Testis (tissue), 3 donors: ENCODE measurements around the gene MYH3. TPM values are rescaled to one million over a fixed set of nuclear protein-coding genes. Genes with fewer than 3 reads are reported as not detected.
A peak's percentile ranks its signal among the peaks of the same experiment; 100 is the strongest.

Experiments used
- DNase-seq: peaks from one replicate; pipeline ENCODE4 v3.0.0-alpha.2; 2019
- H3K27ac ChIP-seq, 2 donors: fragments of 200-600 bp; sonication (generic); one replicate each; pipeline ENCODE4 v1.5.1; 2019
- H3K27me3 ChIP-seq: fragments of 200-600 bp; sonication (generic); one replicate; pipeline ENCODE4 v1.5.1; 2019
- H3K36me3 ChIP-seq: fragments of 200-600 bp; sonication (generic); one replicate; pipeline ENCODE4 v1.5.1; 2017; ENCODE audit warnings: low read depth; ENCODE audit errors: missing control alignments
- H3K4me1 ChIP-seq: fragments of 200-600 bp; sonication (generic); one replicate; pipeline ENCODE4 v1.5.1; 2019
- H3K4me3 ChIP-seq, 2 donors: fragments of 200-600 bp; sonication (generic); one replicate each; pipeline ENCODE4 v1.5.1; 2017 to 2019
- H3K9me3 ChIP-seq: fragments of 200-600 bp; sonication (generic); one replicate; pipeline ENCODE4 v1.5.1; 2017
- POLR2A ChIP-seq: fragments of 450-650 bp; IDR thresholded peaks from one replicate; pipeline ENCODE4 v1.6.1; 2017; ENCODE audit warnings: antibody characterized with exemption, mild to moderate bottlenecking, moderate library complexity
- WGBS, 2 donors: methylation state at CpG; one replicate each; pipeline ENCODE4 v1.1.5; 2018; 5-methylcytosine and 5-hydroxymethylcytosine counted together
- intact Hi-C: fragments of 100-400 bp; cut with DNase I; formaldehyde crosslinking; loops from one replicate; pipeline ENCODE4 v1.15.1; 2023; ENCODE audit warnings: low total_unique reads
- polyA plus RNA-seq: library from polyadenylated mRNA; stranded (reverse); fragments of 350-450 nt; fragmentation: Illumina TruSeq; extraction: RNeasy Lipid Tissue Mini Kit (QIAGEN cat#74804); gene quantifications from one replicate; pipeline ENCODE4 v1.2.3, GENCODE V29; 2014; ENCODE audit warnings: low read depth, low replicate concordance; ENCODE audit not compliant: insufficient read depth
- total RNA-seq, 2 donors: library from RNA; depleted of rRNA; stranded (reverse); fragments of >200 nt; gene quantifications; one replicate each; pipeline ENCODE4 v1.2.3, GENCODE V29; 2016
- TF ChIP-seq, protein P1 (sequence below), 3 experiments: fragments of 450-650 bp in 2 of 3; fragments of 200-600 bp in 1 of 3; sonication (generic) in 1 of 3; IDR thresholded peaks; one replicate each; pipeline ENCODE4 v1.5.1; 2016 to 2019; ENCODE audit warnings: antibody characterized with exemption in 3 of 3, mild to moderate bottlenecking in 2 of 3, moderate library complexity in 1 of 3

The MYH3 gene
- total and polyA plus RNA-seq, 3 donors from 2014 or later: 18.1 to 35.3 (median 19.3) TPM

GRCh38 chr17:10631701-10632100, 25.4 kb downstream of the MYH3 start:
- intact Hi-C loops: no loop called here
- H3K27ac ChIP-seq: no peak overlapping the region
- TF ChIP-seq, protein P1, sequence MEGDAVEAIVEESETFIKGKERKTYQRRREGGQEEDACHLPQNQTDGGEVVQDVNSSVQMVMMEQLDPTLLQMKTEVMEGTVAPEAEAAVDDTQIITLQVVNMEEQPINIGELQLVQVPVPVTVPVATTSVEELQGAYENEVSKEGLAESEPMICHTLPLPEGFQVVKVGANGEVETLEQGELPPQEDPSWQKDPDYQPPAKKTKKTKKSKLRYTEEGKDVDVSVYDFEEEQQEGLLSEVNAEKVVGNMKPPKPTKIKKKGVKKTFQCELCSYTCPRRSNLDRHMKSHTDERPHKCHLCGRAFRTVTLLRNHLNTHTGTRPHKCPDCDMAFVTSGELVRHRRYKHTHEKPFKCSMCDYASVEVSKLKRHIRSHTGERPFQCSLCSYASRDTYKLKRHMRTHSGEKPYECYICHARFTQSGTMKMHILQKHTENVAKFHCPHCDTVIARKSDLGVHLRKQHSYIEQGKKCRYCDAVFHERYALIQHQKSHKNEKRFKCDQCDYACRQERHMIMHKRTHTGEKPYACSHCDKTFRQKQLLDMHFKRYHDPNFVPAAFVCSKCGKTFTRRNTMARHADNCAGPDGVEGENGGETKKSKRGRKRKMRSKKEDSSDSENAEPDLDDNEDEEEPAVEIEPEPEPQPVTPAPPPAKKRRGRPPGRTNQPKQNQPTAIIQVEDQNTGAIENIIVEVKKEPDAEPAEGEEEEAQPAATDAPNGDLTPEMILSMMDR (IDR thresholded peaks at IDR 0.05): no peak
- TF ChIP-seq POLR2A: no peak
- WGBS, 2 donors: 79 to 90% methylated on average over 14 to 15 of the region's 15 CpGs
- no peaks in the 10 kb centered on the region for H3K4me1 ChIP-seq
- no peak overlapping the region for H3K4me3 ChIP-seq
- DNase-seq: no peak
- H3K36me3 ChIP-seq: no peaks in the 10 kb centered on the region
- H3K9me3 ChIP-seq: no peaks in the 10 kb centered on the region
- no peaks in the 10 kb centered on the region for H3K27me3 ChIP-seq

DNA sequence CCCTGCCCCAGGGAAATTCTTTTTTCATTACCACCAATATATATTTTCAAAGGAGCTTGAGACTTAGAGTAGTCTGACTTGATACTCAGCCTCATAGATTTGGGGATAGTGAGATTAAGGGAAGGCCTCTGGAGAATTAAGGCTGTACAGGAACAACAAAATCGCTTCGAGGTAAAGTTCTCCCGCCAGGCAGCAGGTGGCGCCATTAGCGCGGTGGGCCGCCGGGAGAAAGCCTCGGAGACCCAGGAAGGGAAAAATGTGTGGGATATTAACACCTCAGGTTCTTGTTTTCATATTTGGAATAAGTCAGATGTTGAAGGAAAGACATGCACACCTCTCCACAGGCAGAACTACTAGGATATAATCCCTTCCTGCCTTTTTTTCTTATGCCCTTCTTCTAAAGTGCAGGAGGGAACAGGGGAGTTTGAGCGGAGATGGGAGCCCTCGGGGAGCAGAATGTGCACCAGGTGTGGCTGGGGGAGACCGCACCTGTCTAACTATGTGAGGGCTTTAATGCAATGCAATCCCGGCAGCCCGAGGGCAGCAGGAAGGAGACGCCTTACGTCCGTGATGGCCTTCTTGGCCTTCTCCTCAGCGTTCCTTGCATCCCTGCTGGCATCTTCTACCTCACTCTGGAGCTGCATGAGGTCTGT, 25.9 kb downstream of the MYH3 start:
- H3K4me3 ChIP-seq: no peak overlapping the region
- 44 to 45% methylated on average over 18 of the region's 18 CpGs for WGBS, 2 donors
- no peaks in the 10 kb centered on the region for H3K9me3 ChIP-seq
- H3K4me1 ChIP-seq: no peaks in the 10 kb centered on the region
- H3K27ac ChIP-seq: no peak overlapping the region
- intact Hi-C loops: no loop called here
- no peaks in the 10 kb centered on the region for H3K27me3 ChIP-seq
- TF ChIP-seq, protein P1 (IDR thresholded peaks at IDR 0.05): peak in 2 of 3 experiments; percentile 69 to 88
- TF ChIP-seq POLR2A: no peak
- DNase-seq: peak; percentile 44
- no peaks in the 10 kb centered on the region for H3K36me3 ChIP-seq

DNA sequence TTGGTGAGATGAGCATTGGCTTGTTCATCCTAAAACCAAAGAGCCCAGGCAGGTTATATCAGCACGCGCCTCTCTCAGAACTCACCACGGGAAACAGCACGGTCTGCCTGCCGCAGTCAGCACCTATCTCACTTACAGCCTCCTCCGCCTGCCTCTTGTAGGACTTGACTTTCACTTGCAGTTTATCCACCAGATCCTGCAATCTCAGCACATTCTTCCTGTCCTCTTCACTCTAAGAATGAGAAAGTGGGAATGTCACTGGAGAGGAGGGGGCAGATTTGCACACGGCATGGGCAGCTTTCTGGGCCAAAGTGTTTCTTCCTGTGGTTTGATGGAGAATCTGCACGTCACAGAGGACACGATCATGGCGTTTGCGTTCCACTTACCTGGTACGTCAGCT, 27.4 kb downstream of the MYH3 start:
- TF ChIP-seq, protein P1 (IDR thresholded peaks at IDR 0.05): no peak
- TF ChIP-seq POLR2A: no peak
- H3K4me3 ChIP-seq: no peak overlapping the region
- no peaks in the 10 kb centered on the region for H3K9me3 ChIP-seq
- no peaks in the 10 kb centered on the region for H3K27me3 ChIP-seq
- H3K36me3 ChIP-seq: no peaks in the 10 kb centered on the region
- no peak for DNase-seq
- intact Hi-C loops: no loop called here
- WGBS, 2 donors: 81 to 89% methylated on average over 12 of the region's 12 CpGs
- H3K27ac ChIP-seq: no peak overlapping the region
- no peaks in the 10 kb centered on the region for H3K4me1 ChIP-seq

- H3K9me3 ChIP-seq: no peaks in the 10 kb centered on the region
- 67 to 78% methylated on average over 4 to 13 of the region's 13 CpGs for WGBS, 2 donors
Observed at GRCh38 chr17:10628756-10629155, 28.4 kb downstream of the MYH3 start.

More at GRCh38 chr17:10628756-10629155, 28.4 kb downstream of the MYH3 start:
- Histone ChIP-seq H3K4me3 (no peak overlapping the region), H3K36me3 (no peaks in the 10 kb centered on the region), H3K27me3 (no peaks in the 10 kb centered on the region), H3K27ac (no peak overlapping the region), H3K4me1 (peaks cover 3% of the 10 kb centered on the region)
- intact Hi-C loops: no loop called here
- no peak for TF ChIP-seq POLR2A
- TF ChIP-seq, protein P1 (IDR thresholded peaks at IDR 0.05): peak; percentile 23 to 56 (median 41)
- DNase-seq: peak; percentile 58
